ENCODE measurements around the gene UBALD1.

Gene UBALD1

GRCh38 chr16:4637501-4638166 lies 22.9 kb upstream of the UBALD1 start:
- no peak for DNase-seq (ENCODE audit: low read depth, low spot score)
- Histone ChIP-seq H3K9ac (ENCODE audit: insufficient read length) (no peak overlapping the region), H3K9me3 (ENCODE audit: low read depth, low read length) (no peaks in the 10 kb centered on the region), H3K4me3 (no peak overlapping the region), H3K27ac (no peak overlapping the region), H3K36me3 (ENCODE audit: insufficient read depth, low read length) (no peaks in the 10 kb centered on the region)
- TF ChIP-seq FOXP2 (optimal IDR thresholded peaks at IDR 0.05; ENCODE audit: control extremely low read depth, extremely low read length, insufficient read depth) (no peak), POLR2AphosphoS5 (IDR thresholded peaks at IDR 0.05; ENCODE audit: borderline replicate concordance, low read depth, low read length) (no peak), EZH2 (IDR thresholded peaks at IDR 0.05) (no peak)

DNA sequence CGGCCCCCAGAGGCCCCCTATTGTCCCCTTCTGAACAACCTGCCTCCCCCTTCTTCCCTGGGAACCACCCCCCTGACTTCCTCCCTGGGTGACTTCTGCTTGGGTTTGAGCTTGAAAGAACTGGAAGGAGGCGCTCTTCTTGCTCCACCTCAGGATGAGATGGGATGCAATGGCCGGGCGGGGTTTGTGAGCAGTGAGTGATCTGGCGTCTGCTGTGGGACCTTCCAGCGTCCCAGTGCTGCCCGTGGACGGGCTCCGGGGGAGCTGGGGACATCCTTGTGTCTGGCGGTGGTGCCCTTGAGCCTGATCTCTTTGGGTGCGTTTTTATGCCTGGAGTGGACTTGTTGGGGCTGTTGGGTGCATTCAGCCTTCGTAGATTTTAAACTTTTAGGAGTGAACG lies 21.5 kb upstream of the UBALD1 start:
- TF ChIP-seq POLR2AphosphoS5 (IDR thresholded peaks at IDR 0.05; ENCODE audit: borderline replicate concordance, low read depth, low read length) (no peak), FOXP2 (optimal IDR thresholded peaks at IDR 0.05; ENCODE audit: control extremely low read depth, extremely low read length, insufficient read depth) (no peak), EZH2 (IDR thresholded peaks at IDR 0.05) (no peak)
- H3K4me3 ChIP-seq = no peak overlapping the region
- DNase-seq (ENCODE audit: low read depth, low spot score) = no peak
- H3K9ac ChIP-seq (ENCODE audit: insufficient read length) = no peak overlapping the region
- H3K9me3 ChIP-seq (ENCODE audit: low read depth, low read length) = no peaks in the 10 kb centered on the region
- no peaks in the 10 kb centered on the region for H3K36me3 ChIP-seq (ENCODE audit: insufficient read depth, low read length)
- no peak overlapping the region for H3K27ac ChIP-seq

DNA sequence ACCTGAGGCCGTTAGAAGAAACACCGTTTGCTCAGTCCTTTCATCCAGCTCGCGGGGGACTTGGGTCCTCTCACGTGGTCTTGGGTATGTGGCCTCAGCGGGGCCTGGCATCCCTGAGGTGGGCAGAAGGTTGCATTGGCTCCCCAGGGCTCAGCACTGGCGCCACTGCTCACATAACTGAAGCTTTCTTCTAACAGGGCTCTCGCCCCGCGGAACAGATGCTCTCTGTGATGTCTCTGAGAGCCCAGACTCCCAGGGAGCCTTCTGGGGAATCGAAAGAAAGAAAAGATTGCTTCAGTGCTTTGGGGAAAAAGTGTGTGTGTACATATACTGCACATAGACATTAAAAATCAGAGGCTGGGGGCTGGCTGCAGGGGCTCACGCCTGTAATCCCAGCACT lies 20.1 kb upstream of the UBALD1 start:
- no peaks in the 10 kb centered on the region for H3K9me3 ChIP-seq (ENCODE audit: low read depth, low read length)
- no peak for TF ChIP-seq EZH2 (IDR thresholded peaks at IDR 0.05)
- TF ChIP-seq POLR2AphosphoS5 (IDR thresholded peaks at IDR 0.05; ENCODE audit: borderline replicate concordance, low read depth, low read length) = no peak
- TF ChIP-seq FOXP2 (optimal IDR thresholded peaks at IDR 0.05; ENCODE audit: control extremely low read depth, extremely low read length, insufficient read depth) = no peak
- H3K9ac ChIP-seq (ENCODE audit: insufficient read length) = no peak overlapping the region
- no peaks in the 10 kb centered on the region for H3K36me3 ChIP-seq (ENCODE audit: insufficient read depth, low read length)
- H3K27ac ChIP-seq = no peak overlapping the region
- no peak overlapping the region for H3K4me3 ChIP-seq
- no peak for DNase-seq (ENCODE audit: low read depth, low spot score)

DNA sequence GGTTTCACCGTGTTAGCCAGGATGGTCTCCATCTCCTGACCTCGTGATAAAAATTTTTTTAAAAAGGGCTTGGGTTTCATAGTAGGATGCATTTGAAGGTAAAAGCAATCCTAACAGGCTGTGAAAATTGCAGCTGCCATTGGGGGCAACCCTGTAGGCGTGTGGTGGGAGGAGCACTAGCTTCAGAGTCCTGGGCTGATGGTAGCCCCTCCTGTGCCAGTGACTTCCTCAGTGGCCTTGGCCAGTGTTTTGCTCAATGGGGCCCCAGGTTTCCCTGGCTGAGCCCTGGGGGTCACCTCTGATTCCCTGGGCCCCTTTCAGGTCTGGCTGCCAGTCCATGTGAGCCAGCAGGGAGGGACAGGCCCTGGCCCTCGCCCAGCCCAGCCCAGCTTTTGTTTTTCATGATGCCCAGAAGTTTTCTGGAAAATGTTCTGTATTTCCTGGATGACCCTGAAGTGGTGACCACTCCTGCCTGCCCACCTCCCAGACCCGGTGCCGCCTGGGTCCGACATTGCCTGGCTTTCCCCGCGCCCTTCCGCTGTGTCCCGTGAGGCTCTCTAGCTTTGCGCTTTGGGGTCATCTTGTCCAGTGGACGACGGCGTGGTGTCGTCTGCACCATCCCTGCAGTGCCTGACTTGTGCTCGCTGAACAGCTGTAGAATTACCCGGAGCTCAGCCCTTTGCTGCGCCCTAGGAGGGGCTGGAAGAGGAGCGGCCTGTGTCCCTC lies 19.4 kb upstream of the UBALD1 start:
- TF ChIP-seq POLR2AphosphoS5 (IDR thresholded peaks at IDR 0.05; ENCODE audit: borderline replicate concordance, low read depth, low read length) (no peak), FOXP2 (optimal IDR thresholded peaks at IDR 0.05; ENCODE audit: control extremely low read depth, extremely low read length, insufficient read depth) (no peak), EZH2 (IDR thresholded peaks at IDR 0.05) (no peak)
- Histone ChIP-seq H3K36me3 (ENCODE audit: insufficient read depth, low read length) (no peaks in the 10 kb centered on the region), H3K9me3 (ENCODE audit: low read depth, low read length) (no peaks in the 10 kb centered on the region), H3K27ac (no peak overlapping the region), H3K9ac (ENCODE audit: insufficient read length) (no peak overlapping the region), H3K4me3 (no peak overlapping the region)
- no peak for DNase-seq (ENCODE audit: low read depth, low spot score)

- Histone ChIP-seq H3K4me3 (no peak overlapping the region), H3K9me3 (ENCODE audit: low read depth, low read length) (no peaks in the 10 kb centered on the region), H3K9ac (ENCODE audit: insufficient read length) (no peak overlapping the region), H3K27ac (no peak overlapping the region), H3K36me3 (ENCODE audit: insufficient read depth, low read length) (no peaks in the 10 kb centered on the region)
- TF ChIP-seq FOXP2 (optimal IDR thresholded peaks at IDR 0.05; ENCODE audit: control extremely low read depth, extremely low read length, insufficient read depth) (no peak), EZH2 (IDR thresholded peaks at IDR 0.05) (no peak), POLR2AphosphoS5 (IDR thresholded peaks at IDR 0.05; ENCODE audit: borderline replicate concordance, low read depth, low read length) (no peak)
- no peak for DNase-seq (ENCODE audit: low read depth, low spot score)
Measured at GRCh38 chr16:4631444-4631843, 16.8 kb upstream of the UBALD1 start.

- no peak for TF ChIP-seq POLR2AphosphoS5 (IDR thresholded peaks at IDR 0.05; ENCODE audit: borderline replicate concordance, low read depth, low read length)
- TF ChIP-seq EZH2 (IDR thresholded peaks at IDR 0.05) = no peak
- no peak for TF ChIP-seq FOXP2 (optimal IDR thresholded peaks at IDR 0.05; ENCODE audit: control extremely low read depth, extremely low read length, insufficient read depth)
- H3K27ac ChIP-seq = no peak overlapping the region
- no peaks in the 10 kb centered on the region for H3K36me3 ChIP-seq (ENCODE audit: insufficient read depth, low read length)
Measured at GRCh38 chr16:4628283-4628682, 13.6 kb upstream of the UBALD1 start.

GRCh38 chr16:4626396-4626795 lies 11.7 kb upstream of the UBALD1 start:
- H3K4me3 ChIP-seq = no peak overlapping the region
- H3K27ac ChIP-seq = no peak overlapping the region
- DNase-seq (ENCODE audit: low read depth, low spot score) = no peak
- H3K9me3 ChIP-seq (ENCODE audit: low read depth, low read length) = no peaks in the 10 kb centered on the region
- H3K36me3 ChIP-seq (ENCODE audit: insufficient read depth, low read length) = no peaks in the 10 kb centered on the region
- TF ChIP-seq FOXP2 (optimal IDR thresholded peaks at IDR 0.05; ENCODE audit: control extremely low read depth, extremely low read length, insufficient read depth) (no peak), EZH2 (IDR thresholded peaks at IDR 0.05) (no peak), POLR2AphosphoS5 (IDR thresholded peaks at IDR 0.05; ENCODE audit: borderline replicate concordance, low read depth, low read length) (no peak)
- H3K9ac ChIP-seq (ENCODE audit: insufficient read length) = no peak overlapping the region

More at GRCh38 chr16:4628283-4628682, 13.6 kb upstream of the UBALD1 start:
- no peak for DNase-seq (ENCODE audit: low read depth, low spot score)
- H3K9ac ChIP-seq (ENCODE audit: insufficient read length) = no peak overlapping the region
- H3K9me3 ChIP-seq (ENCODE audit: low read depth, low read length) = no peaks in the 10 kb centered on the region
- H3K4me3 ChIP-seq = no peak overlapping the region

GRCh38 chr16:4625560-4626159 lies 11.0 kb upstream of the UBALD1 start:
- TF ChIP-seq POLR2AphosphoS5 (IDR thresholded peaks at IDR 0.05; ENCODE audit: borderline replicate concordance, low read depth, low read length) (no peak), FOXP2 (optimal IDR thresholded peaks at IDR 0.05; ENCODE audit: control extremely low read depth, extremely low read length, insufficient read depth) (no peak), EZH2 (IDR thresholded peaks at IDR 0.05) (no peak)
- no peaks in the 10 kb centered on the region for H3K36me3 ChIP-seq (ENCODE audit: insufficient read depth, low read length)
- peak overlapping the region; percentile 75 for H3K9ac ChIP-seq (ENCODE audit: insufficient read length)
- peak overlapping the region; percentile 96 for H3K4me3 ChIP-seq
- H3K9me3 ChIP-seq (ENCODE audit: low read depth, low read length) = no peaks in the 10 kb centered on the region
- no peak overlapping the region for H3K27ac ChIP-seq
- DNase-seq (ENCODE audit: low read depth, low spot score) = no peak

All from SK-N-MC (cell line).